PC-3 (cell line): ENCODE measurements around the gene GFY. TPM values are rescaled to one million over a fixed set of nuclear protein-coding genes. Genes with fewer than 3 reads are reported as not detected.

Experiments
- ATAC-seq: fragments of 200-7000 bp; cut with Tn5 transposase; 2 replicates; pipeline ENCODE4 v1.9.1; 2020; ENCODE audit warnings: mild to moderate bottlenecking, moderate library complexity
- BruUV-seq: library from RNA; stranded (reverse); fragments of 400-500 nt; replicated peaks from 2 replicates; lab custom pipeline; 2021; lab: Mats Ljungman, UMichigan
- CTCF ChIA-PET: fragments of 300-600 bp; sonication (Branson Sonifier 250); formaldehyde crosslinking; loops from one replicate; lab custom pipeline; 2022; ENCODE audit warnings: antibody characterized with exemption; lab: Charles Lee
- POLR2A ChIA-PET: fragments of 300-600 bp; sonication (Branson Sonifier 250); formaldehyde crosslinking; loops from one replicate; lab custom pipeline; 2022; ENCODE audit warnings: antibody characterized with exemption; ENCODE audit not compliant: unreplicated experiment; lab: Charles Lee
- DNase-seq: peaks from one replicate; pipeline ENCODE4 v3.0.0-alpha.2; 2015
- H2AFZ ChIP-seq: fragments of 300-600 bp; sonication (generic); 2 replicates; pipeline ENCODE4 v1.6.0; 2016; ENCODE audit warnings: antibody characterized with exemption, low read length
- H3F3A ChIP-seq: fragments of 300-600 bp; sonication (generic); one replicate; pipeline ENCODE4 v1.6.0; 2017; ENCODE audit warnings: antibody characterized with exemption, low read length, control low read depth, mild to moderate bottlenecking; ENCODE audit not compliant: unreplicated experiment
- H3K27ac ChIP-seq: fragments of 300-600 bp; sonication (generic); 2 replicates; pipeline ENCODE4 v1.5.1; 2016; ENCODE audit warnings: mild to moderate bottlenecking, low read length
- H3K27me3 ChIP-seq: fragments of 300-600 bp; sonication (generic); 2 replicates; pipeline ENCODE4 v1.6.1; 2016; ENCODE audit warnings: low read length, mixed read lengths
- H3K36me3 ChIP-seq: fragments of 300-600 bp; sonication (generic); 2 replicates; pipeline ENCODE4 v1.6.1; 2016; ENCODE audit warnings: low read depth, mixed run types, low read length, mixed read lengths
- H3K4me1 ChIP-seq: fragments of 300-600 bp; sonication (generic); 2 replicates; pipeline ENCODE4 v1.5.1; 2016; ENCODE audit warnings: low read length; ENCODE audit not compliant: insufficient read depth
- H3K4me2 ChIP-seq: fragments of 300-600 bp; sonication (generic); 2 replicates; pipeline ENCODE4 v1.6.0; 2016; ENCODE audit warnings: low read length
- H3K4me3 ChIP-seq: fragments of 300-600 bp; sonication (generic); 2 replicates; pipeline ENCODE4 v1.5.1; 2016; ENCODE audit warnings: mild to moderate bottlenecking, low read length, mixed read lengths
- H3K79me2 ChIP-seq: fragments of 300-600 bp; sonication (generic); 2 replicates; pipeline ENCODE4 v1.6.1; 2017; ENCODE audit warnings: low read length, mixed read lengths
- H3K9ac ChIP-seq: fragments of 300-600 bp; sonication (generic); 2 replicates; pipeline ENCODE4 v1.6.0; 2016; ENCODE audit warnings: mild to moderate bottlenecking, low read length
- H3K9me2 ChIP-seq: fragments of 300-600 bp; sonication (generic); replicated peaks from 2 replicates; pipeline ENCODE4 v1.6.1; 2016; ENCODE audit warnings: mixed run types, low read length, mixed read lengths
- H3K9me3 ChIP-seq: fragments of 300-600 bp; sonication (generic); 2 replicates; pipeline ENCODE4 v1.6.1; 2016; ENCODE audit warnings: low read length, mixed read lengths
- H4K20me1 ChIP-seq: fragments of 300-600 bp; sonication (generic); 2 replicates; pipeline ENCODE4 v1.6.1; 2016; ENCODE audit warnings: low read length, mixed read lengths
- CTCF ChIP-seq: fragments of 300-600 bp; sonication (generic); conservative IDR thresholded peaks from 2 replicates; pipeline ENCODE4 v1.5.1; 2017; ENCODE audit warnings: antibody characterized with exemption, low read depth, mild to moderate bottlenecking, low read length
- EZH2 ChIP-seq: fragments of 300-600 bp; sonication (generic); IDR thresholded peaks from one replicate; pipeline ENCODE4 v1.6.1; 2017; ENCODE audit warnings: antibody characterized with exemption, mild to moderate bottlenecking, low read length; ENCODE audit not compliant: unreplicated experiment
- EZH2phosphoT487 ChIP-seq: fragments of 300-600 bp; sonication (generic); IDR thresholded peaks from 2 replicates; pipeline ENCODE4 v1.6.1; 2018; ENCODE audit warnings: mild to moderate bottlenecking, antibody characterized with exemption, low read length, borderline replicate concordance
- intact Hi-C: fragments of 100-400 bp; cut with micrococcal nuclease; formaldehyde crosslinking; loops from 2 replicates; pipeline ENCODE4 v1.9.0; 2023
- total RNA-seq: library from RNA; depleted of rRNA; stranded (reverse); fragments of >200 nt; gene quantifications from 2 replicates; pipeline ENCODE4 v1.2.3, GENCODE V29; 2014

Gene GFY
- total RNA-seq, 1 experiment from 2014 or later, result not detected

GRCh38 chr19:49473868-49474541, 48.8 kb downstream of the GFY start, which contains the start of gene FLT3LG:
Gene FLT3LG, plus strand, starts transcription at chr19:49474215. Its CDS starts 425 bp downstream, at chr19:49474640.
- no peaks in the 10 kb centered on the region for H4K20me1 ChIP-seq
- peak within 1 kb of the TSS; percentile 82 for H3K4me3 ChIP-seq
- intact Hi-C loops, result no loop called here
- no peaks in the 10 kb centered on the region for H3K27me3 ChIP-seq
- peak within 1 kb of the TSS; percentile 61 for H3K9ac ChIP-seq
- no peaks in the 10 kb centered on the region for H3K4me1 ChIP-seq
- no peaks in the 10 kb centered on the region for H3F3A ChIP-seq
- H2AFZ ChIP-seq, result peak within 1 kb of the TSS; percentile 94
- ChIA-PET POLR2A (no interaction called here), CTCF (interaction anchor here (0.6 to 1.2 kb wide), 3 partner anchors 21 to 464 kb away, joined by 3 to 10 read pairs (median 5); no protein-coding TSS in a partner anchor)
- no TSS peak for BruUV-seq
- peak; percentile 77 for DNase-seq
- no peak for TF ChIP-seq EZH2
- TF ChIP-seq CTCF, result peak; percentile 99
- TF ChIP-seq EZH2phosphoT487, result no peak
- no peaks in the 10 kb centered on the region for H3K79me2 ChIP-seq
- no peak within 1 kb of the TSS for H3K27ac ChIP-seq
- no peaks in the 10 kb centered on the region for H3K9me2 ChIP-seq
- H3K4me2 ChIP-seq, result peak within 1 kb of the TSS; percentile 89
- no peaks in the 10 kb centered on the region for H3K9me3 ChIP-seq
- peak; percentile 80 for ATAC-seq
- H3K36me3 ChIP-seq, result no peaks in the 10 kb centered on the region; the same call in 1 of the 2 replicates

DNA sequence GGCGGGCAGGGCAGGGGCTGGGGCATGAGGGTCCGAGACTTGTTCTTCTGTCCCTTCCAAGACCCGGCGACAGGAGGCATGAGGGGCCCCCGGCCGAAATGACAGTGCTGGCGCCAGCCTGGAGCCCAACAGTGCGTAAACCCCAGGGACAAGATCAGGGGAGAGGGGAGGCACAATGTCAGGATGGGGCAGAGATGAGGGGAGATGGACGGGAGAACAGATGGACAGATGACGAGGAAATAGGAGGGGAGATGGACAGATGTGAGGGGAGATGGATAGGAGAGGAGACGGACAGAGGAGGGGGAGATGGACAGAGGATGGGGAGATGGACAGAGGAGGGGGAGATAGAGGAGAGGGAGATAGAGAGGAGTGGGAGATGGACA, 49.3 kb downstream of the GFY start:
- Histone ChIP-seq H3K9ac (no peak overlapping the region), H2AFZ (peak overlapping the region; percentile 94), H4K20me1 (no peaks in the 10 kb centered on the region), H3K9me2 (no peaks in the 10 kb centered on the region), H3K36me3 (no peaks in the 10 kb centered on the region; the same call in 1 of the 2 replicates), H3K27ac (no peak overlapping the region), H3K9me3 (no peaks in the 10 kb centered on the region), H3K79me2 (no peaks in the 10 kb centered on the region), H3K4me1 (no peaks in the 10 kb centered on the region), H3F3A (no peaks in the 10 kb centered on the region), H3K27me3 (no peaks in the 10 kb centered on the region), H3K4me3 (peak overlapping the region; percentile 82), H3K4me2 (peak overlapping the region; percentile 89)
- no TSS peak for BruUV-seq
- CTCF ChIA-PET, result interaction anchor here (1.2 kb wide), 1 partner anchor 72 kb away, joined by 5 read pairs; no protein-coding TSS in a partner anchor
- intact Hi-C loops, result no loop called here
- TF ChIP-seq EZH2 (no peak), CTCF (no peak), EZH2phosphoT487 (no peak)
- POLR2A ChIA-PET, result no interaction called here
- no peak for ATAC-seq
- no peak for DNase-seq
